ENCODE data around the gene SERPINB1. TPM values are rescaled to one million over a fixed set of nuclear protein-coding genes. Genes with fewer than 3 reads are reported as not detected.
"Not testable (repeated sequence)": the region's sequence is repeated elsewhere in the genome, so short reads cannot be mapped to it uniquely, and the experiment has no call there.

Gene SERPINB1
- total and polyA plus RNA-seq, 3 experiments from 2014 or later, result 40.4 to 103 (median 42.4) TPM

GRCh38 chr6:2857580-2858337 is 16.1 kb upstream of the SERPINB1 start:
- DNase-seq, result peak; percentile 49 to 90 (median 72)
- Histone ChIP-seq H3K9me3 (ENCODE audit: low read length) (no peaks in the 10 kb centered on the region), H3K36me3 (ENCODE audit: insufficient read depth, low read length) (no peaks in the 10 kb centered on the region), H3K4me3 (ENCODE audit: low read length) (peak overlapping the region; percentile 35), H3K27me3 (ENCODE audit: insufficient read depth, low read length, poor library complexity, severe bottlenecking) (no peaks in the 10 kb centered on the region), H3K4me1 (ENCODE audit: insufficient read depth, low read length) (peaks cover 88% of the 10 kb centered on the region), H3K27ac (ENCODE audit: low read depth, low read length) (peak overlapping the region; percentile 85)
- ChIA-PET CTCF (interaction anchor here (0.8 to 2.5 kb wide), 11 partner anchors 8 to 131 kb away, joined by 3 to 22 read pairs (median 5); partner anchors contain the start of gene SERPINB1), POLR2A (interaction anchor here (0.6 to 2.5 kb wide), 10 partner anchors 9 to 82 kb away, joined by 3 to 18 read pairs (median 7); partner anchors contain the start of genes SERPINB1 and SERPINB9)
- no peaks in the 10 kb centered on the region for H3K9me3 Mint-ChIP-seq
- peaks cover 85 to 96% (median 88%) of the 10 kb centered on the region in 3 donors for H3K4me1 Mint-ChIP-seq
- H3K27ac Mint-ChIP-seq, result peak overlapping the region; percentile 91 to 100 (median 99)
- H3K36me3 Mint-ChIP-seq, result peaks cover 0 to 3% (median 0%) of the 10 kb centered on the region in 3 donors
- peaks cover 0 to 1% of the 10 kb centered on the region in 2 donors for H3K27me3 Mint-ChIP-seq
- peak overlapping the region; percentile 81 to 89 (median 84) for H3K4me3 Mint-ChIP-seq

GRCh38 chr6:2857185-2857579 is 15.5 kb upstream of the SERPINB1 start:
- Mint-ChIP-seq H3K4me1 (peaks cover 80 to 96% (median 82%) of the 10 kb centered on the region in 3 donors), H3K27me3 (peaks cover 0 to 1% of the 10 kb centered on the region in 2 donors), H3K27ac (peak overlapping the region; percentile 91 to 100 (median 99)), H3K4me3 (peak overlapping the region; percentile 81 to 89 (median 84)), H3K9me3 (no peaks in the 10 kb centered on the region), H3K36me3 (peaks cover 0 to 3% (median 1%) of the 10 kb centered on the region in 3 donors)
- peak overlapping the region; percentile 35 for H3K4me3 ChIP-seq (ENCODE audit: low read length)
- ChIA-PET CTCF (interaction anchor here (0.8 to 2.5 kb wide), 9 partner anchors 10 to 132 kb away, joined by 3 to 22 read pairs (median 4); partner anchors contain the start of gene SERPINB1), POLR2A (interaction anchor here (0.6 to 2.5 kb wide), 8 partner anchors 11 to 80 kb away, joined by 3 to 18 read pairs (median 8); partner anchors contain the start of genes SERPINB1 and SERPINB9)
- peaks cover 83% of the 10 kb centered on the region for H3K4me1 ChIP-seq (ENCODE audit: insufficient read depth, low read length)
- H3K27ac ChIP-seq (ENCODE audit: low read depth, low read length), result peak overlapping the region; percentile 85
- no peak for DNase-seq
- H3K27me3 ChIP-seq (ENCODE audit: insufficient read depth, low read length, poor library complexity, severe bottlenecking), result no peaks in the 10 kb centered on the region
- H3K36me3 ChIP-seq (ENCODE audit: insufficient read depth, low read length), result no peaks in the 10 kb centered on the region
- H3K9me3 ChIP-seq (ENCODE audit: low read length), result no peaks in the 10 kb centered on the region

- Mint-ChIP-seq H3K9me3 (no peaks in the 10 kb centered on the region), H3K27me3 (peaks cover 0 to 1% of the 10 kb centered on the region in 2 donors), H3K27ac (peak overlapping the region; percentile 91 to 100 (median 98)), H3K4me3 (peak overlapping the region; percentile 76 to 92 (median 90)), H3K36me3 (peaks cover 0 to 1% (median 0%) of the 10 kb centered on the region in 3 donors), H3K4me1 (peaks cover 63 to 77% (median 64%) of the 10 kb centered on the region in 3 donors)
- Histone ChIP-seq H3K27me3 (ENCODE audit: insufficient read depth, low read length, poor library complexity, severe bottlenecking) (no peaks in the 10 kb centered on the region), H3K27ac (ENCODE audit: low read depth, low read length) (peak overlapping the region; percentile 85), H3K4me3 (ENCODE audit: low read length) (peak overlapping the region; percentile 52), H3K36me3 (ENCODE audit: insufficient read depth, low read length) (no peaks in the 10 kb centered on the region), H3K9me3 (ENCODE audit: low read length) (no peaks in the 10 kb centered on the region), H3K4me1 (ENCODE audit: insufficient read depth, low read length) (peaks cover 71% of the 10 kb centered on the region)
- DNase-seq, result peak in 1 of 5 donors; percentile 39
- ChIA-PET POLR2A (interaction anchor here (1.1 to 1.5 kb wide), 3 partner anchors 21 to 46 kb away, joined by 3 to 5 read pairs (median 3); no protein-coding TSS in a partner anchor), CTCF (interaction anchor here (1.0 to 2.1 kb wide), 10 partner anchors 8 to 82 kb away, joined by 3 to 9 read pairs (median 4); no protein-coding TSS in a partner anchor)
These were observed 13.4 kb upstream of the SERPINB1 start for GRCh38 chr6:2855061-2855519.

- no peaks in the 10 kb centered on the region for H3K9me3 Mint-ChIP-seq
- peaks cover 60 to 73% (median 60%) of the 10 kb centered on the region in 3 donors for H3K4me1 Mint-ChIP-seq
- H3K4me3 Mint-ChIP-seq, result peak overlapping the region; percentile 76 to 92 (median 90)
- ChIA-PET CTCF (interaction anchor here (0.6 to 2.1 kb wide), 9 partner anchors 8 to 83 kb away, joined by 3 to 9 read pairs (median 3); no protein-coding TSS in a partner anchor), POLR2A (interaction anchor here (1.2 to 1.5 kb wide), 2 partner anchors 21 to 46 kb away, joined by 3 read pairs; no protein-coding TSS in a partner anchor)
- H3K36me3 Mint-ChIP-seq, result peaks cover 0 to 1% (median 0%) of the 10 kb centered on the region in 3 donors
- peaks cover 65% of the 10 kb centered on the region for H3K4me1 ChIP-seq (ENCODE audit: insufficient read depth, low read length)
- peak overlapping the region; percentile 52 for H3K4me3 ChIP-seq (ENCODE audit: low read length)
- H3K27me3 ChIP-seq (ENCODE audit: insufficient read depth, low read length, poor library complexity, severe bottlenecking), result no peaks in the 10 kb centered on the region
- peak overlapping the region; percentile 85 for H3K27ac ChIP-seq (ENCODE audit: low read depth, low read length)
- H3K36me3 ChIP-seq (ENCODE audit: insufficient read depth, low read length), result no peaks in the 10 kb centered on the region
- no peaks in the 10 kb centered on the region for H3K9me3 ChIP-seq (ENCODE audit: low read length)
- peak in 1 of 5 donors; percentile 42 for DNase-seq
- H3K27me3 Mint-ChIP-seq, result peaks cover 0 to 1% of the 10 kb centered on the region in 2 donors
- peak overlapping the region; percentile 91 to 100 (median 98) for H3K27ac Mint-ChIP-seq
These were observed 12.8 kb upstream of the SERPINB1 start for GRCh38 chr6:2854396-2854982.

- peaks cover 57 to 71% (median 59%) of the 10 kb centered on the region in 3 donors for H3K4me1 Mint-ChIP-seq
- Histone ChIP-seq H3K27me3 (ENCODE audit: insufficient read depth, low read length, poor library complexity, severe bottlenecking) (no peaks in the 10 kb centered on the region), H3K4me3 (ENCODE audit: low read length) (peak overlapping the region; percentile 52), H3K4me1 (ENCODE audit: insufficient read depth, low read length) (peaks cover 65% of the 10 kb centered on the region), H3K9me3 (ENCODE audit: low read length) (no peaks in the 10 kb centered on the region), H3K36me3 (ENCODE audit: insufficient read depth, low read length) (no peaks in the 10 kb centered on the region), H3K27ac (ENCODE audit: low read depth, low read length) (peak overlapping the region; percentile 85)
- peaks cover 0 to 2% (median 1%) of the 10 kb centered on the region in 3 donors for H3K36me3 Mint-ChIP-seq
- no peaks in the 10 kb centered on the region for H3K9me3 Mint-ChIP-seq
- ChIA-PET POLR2A (interaction anchor here (1.2 to 1.5 kb wide), 2 partner anchors 22 to 47 kb away, joined by 3 read pairs; no protein-coding TSS in a partner anchor), CTCF (interaction anchor here (0.6 to 2.1 kb wide), 7 partner anchors 9 to 66 kb away, joined by 3 to 9 read pairs (median 3); no protein-coding TSS in a partner anchor)
- H3K4me3 Mint-ChIP-seq, result peak overlapping the region; percentile 76 to 92 (median 90)
- H3K27me3 Mint-ChIP-seq, result peaks cover 0 to 1% of the 10 kb centered on the region in 2 donors
- DNase-seq, result peak; percentile 37 to 89 (median 64)
- peak overlapping the region; percentile 91 to 100 (median 98) for H3K27ac Mint-ChIP-seq
These were observed 12.2 kb upstream of the SERPINB1 start for GRCh38 chr6:2853769-2854395.

GRCh38 chr6:2853378-2853768 is 11.7 kb upstream of the SERPINB1 start:
- peaks cover 57 to 71% (median 59%) of the 10 kb centered on the region in 3 donors for H3K4me1 Mint-ChIP-seq
- H3K36me3 Mint-ChIP-seq; DNase-seq; H3K36me3 ChIP-seq (ENCODE audit: insufficient read depth, low read length); H3K27me3 ChIP-seq (ENCODE audit: insufficient read depth, low read length, poor library complexity, severe bottlenecking); H3K9me3 ChIP-seq (ENCODE audit: low read length); H3K27me3 Mint-ChIP-seq; H3K9me3 Mint-ChIP-seq: not testable (repeated sequence)
- H3K27ac Mint-ChIP-seq, result peak overlapping the region; percentile 91 to 100 (median 98)
- H3K4me3 Mint-ChIP-seq, result peak overlapping the region; percentile 76 to 92 (median 90)
- peak overlapping the region; percentile 52 for H3K4me3 ChIP-seq (ENCODE audit: low read length)
- ChIA-PET POLR2A (interaction anchor here (1.5 kb wide), 1 partner anchor 22 kb away, joined by 3 read pairs; no protein-coding TSS in a partner anchor), CTCF (interaction anchor here (0.6 to 1.2 kb wide), 3 partner anchors 11 to 45 kb away, joined by 3 to 5 read pairs (median 3); no protein-coding TSS in a partner anchor)
- H3K4me1 ChIP-seq (ENCODE audit: insufficient read depth, low read length), result peaks cover 65% of the 10 kb centered on the region
- H3K27ac ChIP-seq (ENCODE audit: low read depth, low read length), result peak overlapping the region; percentile 85

GRCh38 chr6:2852921-2853322 is 11.3 kb upstream of the SERPINB1 start:
- H3K4me1 Mint-ChIP-seq, result peaks cover 55 to 71% (median 59%) of the 10 kb centered on the region in 3 donors
- H3K27me3 Mint-ChIP-seq, result peaks cover 0 to 1% of the 10 kb centered on the region in 2 donors
- H3K27ac Mint-ChIP-seq, result peak overlapping the region in 7 of 8 donors; percentile 33 to 100 (median 84)
- ChIA-PET CTCF (interaction anchor here (1.2 kb wide), 1 partner anchor 45 kb away, joined by 5 read pairs; no protein-coding TSS in a partner anchor), POLR2A (no interaction called here)
- DNase-seq, result no peak
- H3K4me3 ChIP-seq (ENCODE audit: low read length), result no peak overlapping the region
- H3K27me3 ChIP-seq (ENCODE audit: insufficient read depth, low read length, poor library complexity, severe bottlenecking), result no peaks in the 10 kb centered on the region
- peaks cover 63% of the 10 kb centered on the region for H3K4me1 ChIP-seq (ENCODE audit: insufficient read depth, low read length)
- H3K36me3 ChIP-seq (ENCODE audit: insufficient read depth, low read length), result no peaks in the 10 kb centered on the region
- peak overlapping the region in 5 of 7 donors; percentile 10 to 59 (median 22) for H3K4me3 Mint-ChIP-seq
- H3K9me3 ChIP-seq (ENCODE audit: low read length), result no peaks in the 10 kb centered on the region
- no peaks in the 10 kb centered on the region for H3K9me3 Mint-ChIP-seq
- H3K27ac ChIP-seq (ENCODE audit: low read depth, low read length), result peak overlapping the region; percentile 85
- H3K36me3 Mint-ChIP-seq, result peaks cover 0 to 2% (median 1%) of the 10 kb centered on the region in 3 donors
